HG02973 (cell line): ENCODE results near the gene FGF3.

ENCODE experiments used
- ATAC-seq: cut with Tn5 transposase; IDR thresholded peaks from one replicate; pipeline ENCODE4 v1.9.1; 2021; ENCODE audit warnings: moderate library complexity; ENCODE audit not compliant: unreplicated experiment

The FGF3 gene

GRCh38 chr11:69804769-69805508, 14.3 kb downstream of the FGF3 start:
- no peak for ATAC-seq

DNA sequence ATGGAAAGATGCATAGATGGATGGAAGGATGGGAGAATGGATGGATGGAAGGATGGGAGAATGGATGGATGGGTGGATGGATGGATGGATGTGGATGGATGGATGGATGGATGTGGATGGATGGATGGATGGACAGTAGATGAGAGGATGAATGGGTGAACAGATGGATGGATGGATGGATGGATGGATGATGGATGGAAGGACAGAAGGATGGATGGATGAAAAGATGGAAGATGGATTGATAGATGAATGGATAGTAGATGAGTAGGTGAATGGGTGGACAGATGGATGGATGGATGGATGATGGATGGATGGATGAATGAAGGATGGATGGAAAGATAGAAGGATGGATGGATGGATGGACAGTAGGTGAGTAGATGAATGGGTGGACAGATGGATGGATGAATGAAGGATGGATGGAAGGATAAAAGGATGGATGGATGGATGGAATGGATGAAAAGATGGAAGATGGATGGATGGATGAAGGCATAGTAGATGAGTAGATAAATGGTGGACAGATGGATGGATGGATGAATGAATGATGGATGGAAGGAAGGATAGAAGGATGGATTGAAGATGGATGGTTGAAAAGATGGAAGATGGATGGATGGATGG, 15.5 kb downstream of the FGF3 start:
- no peak for ATAC-seq

- no peak for ATAC-seq
Measured at GRCh38 chr11:69803022-69803421, 16.2 kb downstream of the FGF3 start.

DNA sequence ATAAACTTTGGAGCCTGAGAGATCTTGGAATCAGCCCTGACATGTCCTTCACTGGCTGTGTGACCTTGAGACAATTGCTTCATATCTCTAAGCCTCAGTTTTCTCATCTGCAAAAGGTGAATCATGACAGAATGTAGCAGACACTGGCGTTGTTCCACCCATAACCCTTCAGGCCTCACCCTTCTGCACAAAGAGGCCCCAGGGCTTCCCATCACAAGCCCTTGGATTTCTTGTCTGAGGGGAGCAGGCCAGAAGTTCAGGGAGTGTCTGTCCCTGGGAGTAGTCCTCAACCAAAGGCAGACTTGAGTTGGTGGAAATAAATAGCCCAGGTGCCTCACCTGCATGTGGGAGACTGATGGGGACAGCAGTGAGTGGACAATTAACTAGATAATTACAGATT, 16.6 kb downstream of the FGF3 start:
- ATAC-seq = no peak

GRCh38 chr11:69801513-69802335, 17.5 kb downstream of the FGF3 start:
- no peak for ATAC-seq

GRCh38 chr11:69800278-69800677, 18.9 kb downstream of the FGF3 start:
- ATAC-seq = no peak

DNA sequence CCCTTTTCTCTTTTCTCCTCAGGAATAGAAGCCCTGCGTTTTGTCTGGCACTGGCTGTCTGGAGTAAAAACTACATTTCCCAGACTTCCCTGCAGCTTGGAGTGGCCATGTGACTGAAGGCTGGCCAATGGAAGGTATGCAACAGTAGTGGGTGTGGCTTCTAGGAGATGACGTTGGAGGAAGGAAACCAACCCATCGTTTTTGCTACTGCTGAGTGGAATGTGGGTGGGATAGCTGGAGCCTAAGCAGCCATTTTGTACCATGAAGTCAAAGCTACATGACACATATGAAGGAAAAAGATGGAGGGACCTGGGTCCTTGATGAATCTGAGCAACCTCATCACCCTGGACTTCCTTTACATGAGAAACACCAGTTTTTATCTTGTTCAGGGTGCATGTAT, 19.6 kb downstream of the FGF3 start:
- no peak for ATAC-seq

- ATAC-seq = no peak
Measured at GRCh38 chr11:69799097-69799496, 20.1 kb downstream of the FGF3 start.

DNA sequence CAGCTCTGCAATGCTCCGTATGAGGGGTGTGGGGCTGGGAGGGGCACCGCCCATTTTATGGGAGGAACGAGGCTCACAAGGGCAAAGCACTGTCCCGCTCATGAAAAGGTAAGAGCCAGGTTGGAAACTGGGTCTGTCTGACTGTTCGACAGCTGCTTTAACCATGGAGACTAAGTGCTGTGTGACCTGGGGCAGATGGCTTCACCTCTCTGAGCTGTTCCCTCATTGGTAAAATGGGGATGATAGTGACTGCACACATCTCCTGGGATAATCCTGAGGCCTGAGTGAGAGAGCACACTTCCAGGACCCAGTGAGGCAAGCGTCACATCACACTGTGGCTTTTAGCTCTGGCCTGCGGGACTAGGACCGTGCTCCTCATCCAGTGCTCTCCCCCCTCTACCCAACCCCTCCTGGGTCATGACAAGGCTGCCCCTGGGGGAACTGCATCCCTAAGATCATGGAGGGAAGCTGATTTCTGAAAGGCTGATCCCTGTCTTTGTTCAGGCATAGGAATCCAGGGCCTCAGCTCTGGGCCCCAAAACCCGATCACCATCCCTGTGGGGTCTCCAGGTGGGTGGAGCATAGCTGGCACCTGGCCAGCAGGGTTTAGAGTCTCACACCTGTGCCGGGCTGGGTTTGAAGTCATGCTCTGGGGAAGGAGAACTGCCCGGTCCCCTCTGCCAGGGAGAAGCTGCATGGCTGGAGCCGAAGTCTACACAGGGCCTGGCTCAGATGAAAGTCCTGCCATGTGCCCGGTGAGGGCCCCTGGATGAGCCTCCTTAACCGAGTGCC, 21.3 kb downstream of the FGF3 start:
- no peak for ATAC-seq

DNA sequence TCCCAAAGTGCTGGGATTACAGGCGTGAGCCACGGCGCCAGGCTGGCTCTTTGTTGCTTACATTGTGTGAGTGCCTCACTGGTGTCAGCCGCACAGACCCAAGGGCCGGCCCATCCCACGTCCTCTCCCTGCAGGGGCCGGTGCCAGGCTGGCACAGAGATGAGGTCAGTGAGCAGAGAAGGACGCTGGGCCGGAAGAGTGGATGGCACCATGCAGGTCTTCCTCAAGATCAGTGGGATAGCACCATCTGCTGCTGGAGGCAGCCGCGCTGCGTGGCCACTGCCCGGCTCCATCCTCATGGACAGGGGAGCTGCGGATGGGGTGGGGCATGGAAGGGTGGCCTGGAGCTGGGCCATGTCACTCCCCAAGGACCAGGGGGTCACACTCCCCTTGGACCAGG, 22.1 kb downstream of the FGF3 start:
- no peak for ATAC-seq

GRCh38 chr11:69796063-69796462, 23.2 kb downstream of the FGF3 start:
- no peak for ATAC-seq

DNA sequence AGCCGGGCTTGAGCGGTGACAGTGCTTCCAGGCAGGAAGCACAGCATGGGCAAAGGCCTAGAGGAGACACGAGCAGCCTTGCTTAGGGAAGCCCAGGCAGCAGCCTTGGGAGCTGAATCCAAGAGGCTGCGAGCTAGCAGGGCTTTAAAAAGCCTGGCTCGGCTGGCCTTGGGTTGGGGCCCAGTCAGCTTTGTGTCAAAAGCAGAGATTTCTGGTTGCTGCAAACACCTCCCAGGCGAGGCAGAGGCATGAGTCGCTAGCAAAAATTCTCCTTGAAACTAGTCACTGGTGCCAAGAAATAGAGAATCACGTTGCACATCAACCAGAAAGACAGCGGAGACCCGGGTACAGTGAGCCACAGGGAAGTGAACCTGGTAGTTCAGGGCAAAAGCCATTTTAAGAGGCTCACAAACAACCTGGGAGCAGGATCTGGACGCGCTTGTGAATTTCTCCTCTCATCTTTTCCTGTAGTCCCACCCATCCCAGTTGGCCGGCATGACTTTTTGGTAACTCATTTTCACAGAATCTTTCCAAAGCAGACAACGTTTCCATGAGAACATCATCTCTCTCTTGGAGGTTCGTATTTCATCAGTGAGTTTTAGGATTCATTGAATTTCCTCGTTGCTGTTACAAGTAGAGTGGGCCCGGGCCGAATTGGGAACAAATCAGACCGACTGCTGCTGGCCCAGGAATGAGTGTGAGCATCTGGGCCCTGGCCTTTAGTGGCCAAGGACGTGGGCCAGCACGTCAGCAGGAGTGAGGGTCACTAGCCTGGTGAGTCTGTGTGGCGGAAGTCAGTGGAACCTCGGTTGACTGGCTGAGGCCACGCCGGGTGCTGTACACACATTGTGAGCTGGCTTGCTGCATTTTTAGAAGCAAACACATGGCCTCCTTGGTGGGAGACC, 27.7 kb downstream of the FGF3 start:
- no peak for ATAC-seq

DNA sequence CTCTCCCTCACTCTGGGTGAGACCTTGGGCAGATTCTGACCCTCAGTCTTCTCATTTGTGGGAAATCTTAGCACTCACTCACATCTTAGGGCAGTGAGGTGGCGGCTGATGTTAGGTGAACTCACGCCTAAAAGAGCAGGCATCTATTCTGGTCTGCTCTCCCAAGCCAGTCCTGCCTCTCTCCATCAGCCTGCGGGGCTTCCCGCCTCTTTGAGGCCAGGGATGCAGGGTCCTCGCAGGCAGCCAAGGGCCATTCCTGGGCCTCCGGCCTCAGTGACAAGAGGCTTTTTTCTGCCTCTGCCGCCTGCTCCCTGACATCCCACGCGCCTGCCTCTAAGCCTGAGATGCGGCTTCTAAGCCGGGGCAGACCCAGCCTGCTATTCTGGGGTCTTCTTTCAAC, 30.3 kb downstream of the FGF3 start:
- no peak for ATAC-seq

- no peak for ATAC-seq
Measured at GRCh38 chr11:69787906-69788305, 31.3 kb downstream of the FGF3 start.

GRCh38 chr11:69787457-69787856, 31.8 kb downstream of the FGF3 start:
- no peak for ATAC-seq

DNA sequence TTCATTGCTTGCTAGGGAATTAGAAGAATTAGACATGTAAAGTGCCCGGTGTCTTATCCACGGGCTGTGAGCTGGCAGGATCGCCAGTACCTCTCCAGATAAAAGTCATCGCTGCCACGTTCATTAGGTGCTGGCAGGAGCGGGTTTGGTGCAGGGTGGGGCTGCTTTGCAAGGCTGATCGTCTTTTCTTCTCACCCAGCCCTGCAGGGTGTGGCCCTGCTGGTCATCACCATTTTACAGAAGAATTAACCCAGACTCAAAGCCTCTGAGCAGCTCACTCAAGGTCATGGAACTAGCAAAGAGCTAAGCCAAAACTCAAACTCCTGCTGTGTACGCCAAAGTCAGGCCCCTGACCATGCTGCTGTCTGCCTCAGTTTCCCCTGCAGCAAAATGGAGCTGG, 38.0 kb downstream of the FGF3 start:
- ATAC-seq = no peak

DNA sequence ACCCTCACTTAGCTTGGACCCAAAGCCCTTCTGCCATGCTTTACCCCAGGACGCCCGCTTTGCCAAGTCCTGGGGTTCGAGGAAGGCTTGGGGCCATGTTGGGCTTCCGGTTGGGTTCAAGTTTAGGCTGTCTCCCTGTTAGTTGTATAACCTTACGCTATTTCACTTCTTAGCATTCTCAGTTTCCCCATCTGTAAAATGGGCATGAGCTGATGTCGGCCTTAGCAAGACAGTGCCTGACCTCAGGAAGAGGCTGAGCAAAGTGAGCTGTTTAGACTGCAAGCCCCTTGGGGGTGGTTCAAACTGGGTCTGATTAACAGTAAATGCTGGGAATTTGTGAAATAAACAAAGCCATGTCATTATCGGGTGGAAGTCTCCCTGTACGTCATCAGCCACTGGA, 40.8 kb downstream of the FGF3 start:
- ATAC-seq = no peak

GRCh38 chr11:69775163-69775755, 44.0 kb downstream of the FGF3 start, which contains the start of gene FGF4:
TSS of gene FGF4 (minus strand) at chr11:69775341. CDS start at chr11:69775084, 257 bp downstream.
- ATAC-seq = no peak

GRCh38 chr11:69774354-69775162, 44.7 kb downstream of the FGF3 start:
- ATAC-seq = no peak
